Measurements from ENCODE around the gene MARVELD3.

DNA sequence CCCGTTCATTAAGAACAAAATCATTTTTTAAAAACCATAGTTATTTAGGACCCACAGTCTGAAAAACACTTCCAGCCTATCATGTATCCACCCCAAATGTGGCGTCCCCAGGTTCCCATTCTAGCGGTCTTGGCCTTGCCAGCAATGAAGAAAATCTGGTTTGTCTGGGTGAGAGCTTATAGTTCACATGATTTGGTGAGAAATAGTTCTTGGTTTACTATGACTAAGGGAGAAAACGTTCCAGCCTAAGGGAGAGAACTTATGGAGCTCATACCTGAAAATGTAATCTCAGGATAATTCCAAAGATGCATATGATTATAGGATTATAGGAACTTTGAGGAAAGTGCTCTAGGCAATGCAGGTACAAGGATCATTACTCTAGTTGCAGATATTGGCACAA lies 4.8 kb downstream of the MARVELD3 start:
- TF ChIP-seq POLR2AphosphoS5 (IDR thresholded peaks at IDR 0.05) (no peak), POLR2A (IDR thresholded peaks at IDR 0.05) (no peak)
- TF ChIP-seq, protein P1, sequence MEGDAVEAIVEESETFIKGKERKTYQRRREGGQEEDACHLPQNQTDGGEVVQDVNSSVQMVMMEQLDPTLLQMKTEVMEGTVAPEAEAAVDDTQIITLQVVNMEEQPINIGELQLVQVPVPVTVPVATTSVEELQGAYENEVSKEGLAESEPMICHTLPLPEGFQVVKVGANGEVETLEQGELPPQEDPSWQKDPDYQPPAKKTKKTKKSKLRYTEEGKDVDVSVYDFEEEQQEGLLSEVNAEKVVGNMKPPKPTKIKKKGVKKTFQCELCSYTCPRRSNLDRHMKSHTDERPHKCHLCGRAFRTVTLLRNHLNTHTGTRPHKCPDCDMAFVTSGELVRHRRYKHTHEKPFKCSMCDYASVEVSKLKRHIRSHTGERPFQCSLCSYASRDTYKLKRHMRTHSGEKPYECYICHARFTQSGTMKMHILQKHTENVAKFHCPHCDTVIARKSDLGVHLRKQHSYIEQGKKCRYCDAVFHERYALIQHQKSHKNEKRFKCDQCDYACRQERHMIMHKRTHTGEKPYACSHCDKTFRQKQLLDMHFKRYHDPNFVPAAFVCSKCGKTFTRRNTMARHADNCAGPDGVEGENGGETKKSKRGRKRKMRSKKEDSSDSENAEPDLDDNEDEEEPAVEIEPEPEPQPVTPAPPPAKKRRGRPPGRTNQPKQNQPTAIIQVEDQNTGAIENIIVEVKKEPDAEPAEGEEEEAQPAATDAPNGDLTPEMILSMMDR (IDR thresholded peaks at IDR 0.05 in 8 of 11, conservative IDR thresholded peaks at IDR 0.05 in 3 of 11), result no peak
